ENCODE measurements around the gene SORBS2.

DNA sequence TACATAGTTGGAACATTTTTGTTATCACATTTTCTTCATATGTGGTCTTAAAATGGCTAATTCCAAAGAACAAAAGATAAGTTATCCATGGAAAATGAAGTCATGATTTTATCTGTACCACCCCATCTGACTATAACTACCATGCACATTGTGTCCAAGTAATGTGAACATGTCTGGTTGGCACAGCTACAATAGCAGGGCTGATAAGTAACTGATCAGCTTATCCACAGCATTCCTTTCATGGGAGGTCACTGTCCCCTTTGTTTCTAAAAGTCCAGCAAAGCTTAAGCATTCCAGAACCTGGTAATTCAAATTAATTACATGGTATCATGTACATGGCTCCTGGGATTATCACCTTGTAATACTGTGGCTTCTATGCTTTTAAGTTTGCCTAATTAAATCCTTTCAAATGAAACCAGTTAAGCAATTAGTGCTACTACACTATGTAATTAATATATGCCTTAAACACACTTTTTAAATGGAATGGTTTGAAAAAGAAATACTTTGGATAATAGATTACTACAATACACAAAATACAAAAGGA lies 21.1 kb upstream of the SORBS2 start:
- TF ChIP-seq JUND (IDR thresholded peaks at IDR 0.05) (no peak), TCF7L2 (IDR thresholded peaks at IDR 0.05; ENCODE audit: borderline replicate concordance, extremely low read depth, insufficient read depth, insufficient read length) (no peak)
- TF ChIP-seq, protein P1, sequence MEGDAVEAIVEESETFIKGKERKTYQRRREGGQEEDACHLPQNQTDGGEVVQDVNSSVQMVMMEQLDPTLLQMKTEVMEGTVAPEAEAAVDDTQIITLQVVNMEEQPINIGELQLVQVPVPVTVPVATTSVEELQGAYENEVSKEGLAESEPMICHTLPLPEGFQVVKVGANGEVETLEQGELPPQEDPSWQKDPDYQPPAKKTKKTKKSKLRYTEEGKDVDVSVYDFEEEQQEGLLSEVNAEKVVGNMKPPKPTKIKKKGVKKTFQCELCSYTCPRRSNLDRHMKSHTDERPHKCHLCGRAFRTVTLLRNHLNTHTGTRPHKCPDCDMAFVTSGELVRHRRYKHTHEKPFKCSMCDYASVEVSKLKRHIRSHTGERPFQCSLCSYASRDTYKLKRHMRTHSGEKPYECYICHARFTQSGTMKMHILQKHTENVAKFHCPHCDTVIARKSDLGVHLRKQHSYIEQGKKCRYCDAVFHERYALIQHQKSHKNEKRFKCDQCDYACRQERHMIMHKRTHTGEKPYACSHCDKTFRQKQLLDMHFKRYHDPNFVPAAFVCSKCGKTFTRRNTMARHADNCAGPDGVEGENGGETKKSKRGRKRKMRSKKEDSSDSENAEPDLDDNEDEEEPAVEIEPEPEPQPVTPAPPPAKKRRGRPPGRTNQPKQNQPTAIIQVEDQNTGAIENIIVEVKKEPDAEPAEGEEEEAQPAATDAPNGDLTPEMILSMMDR (IDR thresholded peaks at IDR 0.05 in 2 of 3, conservative IDR thresholded peaks at IDR 0.05 in 1 of 3; ENCODE audit: borderline replicate concordance in 1 of 3, insufficient read depth in 1 of 3, low read depth in 2 of 3, low read length in 2 of 3): no peak
